Nephron (organoid): ENCODE results near the gene C19orf67.
A peak's percentile ranks its signal among the peaks of the same experiment; 100 is the strongest.

Experiments used
- H3K27ac Mint-ChIP-seq, 3 experiments: 2 replicates each; pipeline ENCODE4 v1.8.0; 2020; ENCODE audit warnings: mixed read lengths in 3 of 3, mild to moderate bottlenecking in 2 of 3, moderate library complexity in 1 of 3
- H3K27me3 Mint-ChIP-seq: 2 replicates; pipeline ENCODE4 v1.8.0; 2021; ENCODE audit warnings: low read depth, mild to moderate bottlenecking, moderate library complexity, mixed read lengths
- H3K36me3 Mint-ChIP-seq: 2 replicates; pipeline ENCODE4 v1.8.0; 2020; ENCODE audit warnings: low read depth, mixed read lengths
- H3K4me1 Mint-ChIP-seq: 2 replicates; pipeline ENCODE4 v1.8.0; 2020; ENCODE audit warnings: mixed read lengths
- H3K4me3 Mint-ChIP-seq, 3 experiments: 2 replicates each; pipeline ENCODE4 v1.8.0; 2020; ENCODE audit warnings: mild to moderate bottlenecking in 3 of 3, mixed read lengths in 3 of 3, moderate library complexity in 2 of 3
- H3K9me3 Mint-ChIP-seq: 2 replicates; pipeline ENCODE4 v1.8.0; 2020; ENCODE audit warnings: mixed read lengths
- CTCF ChIP-seq, 3 experiments: fragments of 200-600 bp; sonication (generic); IDR thresholded peaks; one replicate each; pipeline ENCODE4 v1.5.0; 2021; ENCODE audit warnings: antibody characterized with exemption in 3 of 3; ENCODE audit not compliant: unreplicated experiment in 3 of 3

Gene C19orf67

GRCh38 chr19:14097532-14098151, 12.1 kb upstream of the C19orf67 start:
- no peaks in the 10 kb centered on the region for H3K27me3 Mint-ChIP-seq
- H3K4me1 Mint-ChIP-seq, result no peaks in the 10 kb centered on the region
- no peak overlapping the region for H3K4me3 Mint-ChIP-seq
- peaks cover 49% of the 10 kb centered on the region for H3K36me3 Mint-ChIP-seq
- no peak for TF ChIP-seq CTCF (IDR thresholded peaks at IDR 0.05; ENCODE audit: unreplicated experiment in 3 of 3)
- H3K9me3 Mint-ChIP-seq, result peaks cover 11% of the 10 kb centered on the region
- H3K27ac Mint-ChIP-seq, result no peak overlapping the region

GRCh38 chr19:14096272-14096992, 10.8 kb upstream of the C19orf67 start:
- no peak for TF ChIP-seq CTCF (IDR thresholded peaks at IDR 0.05; ENCODE audit: unreplicated experiment in 3 of 3)
- H3K9me3 Mint-ChIP-seq, result peaks cover 11% of the 10 kb centered on the region
- peaks cover 45% of the 10 kb centered on the region for H3K36me3 Mint-ChIP-seq
- peaks cover 7% of the 10 kb centered on the region for H3K4me1 Mint-ChIP-seq
- H3K4me3 Mint-ChIP-seq, result no peak overlapping the region
- no peak overlapping the region for H3K27ac Mint-ChIP-seq
- no peaks in the 10 kb centered on the region for H3K27me3 Mint-ChIP-seq

- H3K9me3 Mint-ChIP-seq, result peaks cover 11% of the 10 kb centered on the region
- peaks cover 39% of the 10 kb centered on the region for H3K36me3 Mint-ChIP-seq
- no peaks in the 10 kb centered on the region for H3K27me3 Mint-ChIP-seq
- no peak for TF ChIP-seq CTCF (IDR thresholded peaks at IDR 0.05; ENCODE audit: unreplicated experiment in 3 of 3)
- peak overlapping the region in 1 of 3 experiments; percentile 26 for H3K27ac Mint-ChIP-seq
- H3K4me1 Mint-ChIP-seq, result peaks cover 9% of the 10 kb centered on the region
- H3K4me3 Mint-ChIP-seq, result peak overlapping the region in 2 of 3 experiments; percentile 42 to 66
Measured at GRCh38 chr19:14094854-14095253, 9.3 kb upstream of the C19orf67 start.

GRCh38 chr19:14093117-14093823, 7.7 kb upstream of the C19orf67 start:
- peaks cover 15% of the 10 kb centered on the region for H3K4me1 Mint-ChIP-seq
- H3K27ac Mint-ChIP-seq, result peak overlapping the region; percentile 31 to 66 (median 64)
- H3K36me3 Mint-ChIP-seq, result peaks cover 49% of the 10 kb centered on the region
- peaks cover 11% of the 10 kb centered on the region for H3K9me3 Mint-ChIP-seq
- peak overlapping the region; percentile 62 to 80 (median 68) for H3K4me3 Mint-ChIP-seq
- no peak for TF ChIP-seq CTCF (IDR thresholded peaks at IDR 0.05; ENCODE audit: unreplicated experiment in 3 of 3)
- no peaks in the 10 kb centered on the region for H3K27me3 Mint-ChIP-seq

- Mint-ChIP-seq H3K4me1 (peaks cover 15% of the 10 kb centered on the region), H3K4me3 (peak overlapping the region; percentile 98 to 100 (median 100)), H3K36me3 (peaks cover 46% of the 10 kb centered on the region), H3K27me3 (no peaks in the 10 kb centered on the region), H3K27ac (peak overlapping the region; percentile 94 to 95 (median 95)), H3K9me3 (peaks cover 11% of the 10 kb centered on the region)
- no peak for TF ChIP-seq CTCF (IDR thresholded peaks at IDR 0.05; ENCODE audit: unreplicated experiment in 3 of 3)
Measured at GRCh38 chr19:14091813-14092462, 6.4 kb upstream of the C19orf67 start.
